ENCODE measurements around the gene RWDD2A. TPM values are rescaled to one million over a fixed set of nuclear protein-coding genes. Genes with fewer than 3 reads are reported as not detected.

RWDD2A gene
- total and polyA plus RNA-seq, 2 of the 4 experiments (the other 2 are of a cell fraction), result 3.9 to 4.1 TPM

DNA sequence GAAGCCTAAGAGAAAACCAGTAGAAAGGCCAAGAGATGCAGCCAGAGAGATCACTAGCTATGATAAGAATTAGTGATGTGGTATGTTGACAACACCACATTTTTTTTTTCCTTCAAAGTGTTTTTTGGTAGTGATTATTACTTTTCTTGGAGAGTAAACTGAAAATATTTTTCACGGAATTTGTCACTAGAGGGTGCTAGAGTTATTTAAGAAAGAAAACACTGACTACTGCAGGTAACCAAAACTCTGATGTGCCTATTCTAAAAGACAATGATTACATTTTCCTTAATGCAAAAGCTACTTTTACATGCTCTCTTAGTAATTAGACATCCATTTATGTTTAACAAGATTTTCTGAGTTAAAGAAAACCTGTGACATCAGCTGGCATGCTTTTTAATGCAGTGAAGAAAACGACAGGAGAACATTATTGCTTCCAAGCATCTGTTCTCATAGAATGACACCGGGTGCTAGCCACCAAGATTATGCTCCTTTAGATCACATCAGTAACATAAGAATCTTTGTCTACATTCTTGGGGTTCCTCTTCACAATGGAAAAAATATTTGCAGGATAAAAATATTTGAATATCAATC lies 28.8 kb downstream of the RWDD2A start:
- H4K20me1 ChIP-seq (ENCODE audit: insufficient read depth, low read length), result no peaks in the 10 kb centered on the region
- H2BK20ac ChIP-seq (ENCODE audit: low read depth, low read length), result no peak overlapping the region
- H3K23ac ChIP-seq (ENCODE audit: low read depth, low read length), result no peak overlapping the region
- no peak overlapping the region for H3K4ac ChIP-seq (ENCODE audit: low read depth, low read length)
- H3K27ac ChIP-seq (ENCODE audit: insufficient read depth, low read length), result no peak overlapping the region
- no peak overlapping the region for H3K14ac ChIP-seq (replicated peaks; ENCODE audit: low read depth, low read length)
- TF ChIP-seq, protein P1, sequence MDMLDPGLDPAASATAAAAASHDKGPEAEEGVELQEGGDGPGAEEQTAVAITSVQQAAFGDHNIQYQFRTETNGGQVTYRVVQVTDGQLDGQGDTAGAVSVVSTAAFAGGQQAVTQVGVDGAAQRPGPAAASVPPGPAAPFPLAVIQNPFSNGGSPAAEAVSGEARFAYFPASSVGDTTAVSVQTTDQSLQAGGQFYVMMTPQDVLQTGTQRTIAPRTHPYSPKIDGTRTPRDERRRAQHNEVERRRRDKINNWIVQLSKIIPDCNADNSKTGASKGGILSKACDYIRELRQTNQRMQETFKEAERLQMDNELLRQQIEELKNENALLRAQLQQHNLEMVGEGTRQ (IDR thresholded peaks at IDR 0.05; ENCODE audit: low read depth, low read length), result no peak
- TF ChIP-seq NFE2L2 (IDR thresholded peaks at IDR 0.05; ENCODE audit: low read depth, low read length), result no peak
- peak; percentile 67 for TF ChIP-seq RAD21 (IDR thresholded peaks at IDR 0.05; ENCODE audit: low read length)
- TF ChIP-seq, protein P2, sequence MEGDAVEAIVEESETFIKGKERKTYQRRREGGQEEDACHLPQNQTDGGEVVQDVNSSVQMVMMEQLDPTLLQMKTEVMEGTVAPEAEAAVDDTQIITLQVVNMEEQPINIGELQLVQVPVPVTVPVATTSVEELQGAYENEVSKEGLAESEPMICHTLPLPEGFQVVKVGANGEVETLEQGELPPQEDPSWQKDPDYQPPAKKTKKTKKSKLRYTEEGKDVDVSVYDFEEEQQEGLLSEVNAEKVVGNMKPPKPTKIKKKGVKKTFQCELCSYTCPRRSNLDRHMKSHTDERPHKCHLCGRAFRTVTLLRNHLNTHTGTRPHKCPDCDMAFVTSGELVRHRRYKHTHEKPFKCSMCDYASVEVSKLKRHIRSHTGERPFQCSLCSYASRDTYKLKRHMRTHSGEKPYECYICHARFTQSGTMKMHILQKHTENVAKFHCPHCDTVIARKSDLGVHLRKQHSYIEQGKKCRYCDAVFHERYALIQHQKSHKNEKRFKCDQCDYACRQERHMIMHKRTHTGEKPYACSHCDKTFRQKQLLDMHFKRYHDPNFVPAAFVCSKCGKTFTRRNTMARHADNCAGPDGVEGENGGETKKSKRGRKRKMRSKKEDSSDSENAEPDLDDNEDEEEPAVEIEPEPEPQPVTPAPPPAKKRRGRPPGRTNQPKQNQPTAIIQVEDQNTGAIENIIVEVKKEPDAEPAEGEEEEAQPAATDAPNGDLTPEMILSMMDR (conservative IDR thresholded peaks at IDR 0.05; ENCODE audit: low read depth, low read length), result peak; percentile 63
- TF ChIP-seq MAZ (IDR thresholded peaks at IDR 0.05; ENCODE audit: borderline replicate concordance, low read depth, low read length), result no peak
- TF ChIP-seq SMC3 (IDR thresholded peaks at IDR 0.05; ENCODE audit: low read depth, low read length), result peak; percentile 47
- TF ChIP-seq FOS (IDR thresholded peaks at IDR 0.05; ENCODE audit: low read depth, low read length), result no peak
- peak; percentile 49 for TF ChIP-seq POLR2A (IDR thresholded peaks at IDR 0.05; ENCODE audit: low read depth, low read length)
- no peak for TF ChIP-seq MAFK (IDR thresholded peaks at IDR 0.05; ENCODE audit: low read depth, low read length)
- no peak for TF ChIP-seq RCOR1 (IDR thresholded peaks at IDR 0.05; ENCODE audit: insufficient replicate concordance, low read length)
- H3K18ac ChIP-seq (ENCODE audit: low read depth, low read length), result no peak overlapping the region
- DNase-seq (peak; percentile 54), ATAC-seq (ENCODE audit: low read depth) (0 out of 2 replicates have a peak, but pooled peaks have one; percentile 19)
- no peak overlapping the region for H3K4me2 ChIP-seq (ENCODE audit: low read depth, low read length)
- no peaks in the 10 kb centered on the region for H3K79me1 ChIP-seq (ENCODE audit: low read depth in 1 of 2, low read length in 2 of 2)
- no peak overlapping the region for H2AK5ac ChIP-seq (ENCODE audit: low read depth, low read length)
- intact Hi-C loops (cut with micrococcal nuclease), result loop anchor here (1.0 to 5.0 kb wide), 4 partner anchors 159 to 290 kb away; partner anchors contain the start of genes ME1 and PRSS35
- H2BK15ac ChIP-seq (ENCODE audit: low read depth, low read length), result no peak overlapping the region
- peaks cover 5% of the 10 kb centered on the region for H3K4me1 ChIP-seq (ENCODE audit: control insufficient read depth, insufficient read depth, low read length)
- no TSS peak for BruUV-seq (replicated peaks)
- H2AK9ac ChIP-seq (replicated peaks; ENCODE audit: low read depth, low read length, poor library complexity), result no peak overlapping the region
- dilution Hi-C loops (cut with HindIII; ENCODE audit: low sequenced_read_pairs, unreplicated experiment), result loop anchor here (25.0 kb wide), 1 partner anchor 290 kb away; the partner anchor contains the start of gene PRSS35
- peaks cover 3% of the 10 kb centered on the region; the same call in 1 of the 2 replicates for H3K9me1 ChIP-seq (ENCODE audit: insufficient read depth, low read length)
- H4K5ac ChIP-seq (ENCODE audit: low read depth, low read length), result no peak overlapping the region
- no peak overlapping the region for H3K4me3 ChIP-seq (ENCODE audit: insufficient read depth, low read depth, low read length)
- H3K36me3 ChIP-seq (ENCODE audit: control insufficient read depth, insufficient read depth, low read length), result no peaks in the 10 kb centered on the region
- POLR2A ChIA-PET (ENCODE audit: unreplicated experiment), result no interaction called here
- 75% methylated on average over 1 of the region's 3 CpGs; no CpG with 5 or more reads in 1 of the 2 experiments for WGBS, 2 experiments (ENCODE audit: extremely low coverage in 2 of 2, insufficient read length in 1 of 2)
- in situ Hi-C loops (cut with MboI; ENCODE audit: low sequenced_read_pairs), result loop anchor here (5.0 kb wide), 1 partner anchor 295 kb away; no protein-coding TSS in a partner anchor
- CTCF ChIA-PET, result interaction anchor here (0.5 to 4.0 kb wide), 19 partner anchors 12 to 960 kb away, joined by 3 to 47 read pairs (median 3); partner anchors contain the start of genes DOP1A and PRSS35
- no peak overlapping the region for H3K9ac ChIP-seq (ENCODE audit: low read depth, low read length)
- H4K8ac ChIP-seq (ENCODE audit: low read depth in 2 of 2, low read length in 2 of 2), result no peak overlapping the region
- no peaks in the 10 kb centered on the region for H3K9me3 ChIP-seq (ENCODE audit: control insufficient read depth, insufficient read depth, low read length)
- H2BK5ac ChIP-seq (ENCODE audit: low read depth, low read length, poor library complexity, severe bottlenecking), result no peak overlapping the region
- H3K27me3 ChIP-seq (ENCODE audit: control insufficient read depth, insufficient read depth, low read length), result no peaks in the 10 kb centered on the region
- no peak overlapping the region for H2AFZ ChIP-seq (replicated peaks; ENCODE audit: low read length, poor library complexity)
- H3K56ac ChIP-seq (ENCODE audit: extremely low read depth, insufficient read depth, low read length), result no peak overlapping the region
- H2BK120ac ChIP-seq (ENCODE audit: low read depth, low read length), result no peak overlapping the region
- no peak overlapping the region for H4K91ac ChIP-seq (ENCODE audit: insufficient read depth, low read depth, low read length)

Measured in IMR-90 (cell line).